GM18505 (cell line): ENCODE data around the gene RELN.

ENCODE experiments used
- ATAC-seq: cut with Tn5 transposase; IDR thresholded peaks from one replicate; pipeline ENCODE4 v1.9.1; 2021; ENCODE audit not compliant: unreplicated experiment
- POLR2A ChIP-seq: IDR thresholded peaks from 4 replicates; pipeline ENCODE4 v1.6.1; 2011; ENCODE audit warnings: borderline replicate concordance; ENCODE audit not compliant: insufficient read depth, insufficient read length; ENCODE audit errors: extremely low read depth

RELN gene

GRCh38 chr7:103983201-103983977 is 6.1 kb downstream of the RELN start:
- ATAC-seq, result no peak

GRCh38 chr7:103981003-103981423 is 8.4 kb downstream of the RELN start:
- no peak for ATAC-seq
- no peak for TF ChIP-seq POLR2A

More at GRCh38 chr7:103983201-103983977, 6.1 kb downstream of the RELN start:
- TF ChIP-seq POLR2A, result no peak

DNA sequence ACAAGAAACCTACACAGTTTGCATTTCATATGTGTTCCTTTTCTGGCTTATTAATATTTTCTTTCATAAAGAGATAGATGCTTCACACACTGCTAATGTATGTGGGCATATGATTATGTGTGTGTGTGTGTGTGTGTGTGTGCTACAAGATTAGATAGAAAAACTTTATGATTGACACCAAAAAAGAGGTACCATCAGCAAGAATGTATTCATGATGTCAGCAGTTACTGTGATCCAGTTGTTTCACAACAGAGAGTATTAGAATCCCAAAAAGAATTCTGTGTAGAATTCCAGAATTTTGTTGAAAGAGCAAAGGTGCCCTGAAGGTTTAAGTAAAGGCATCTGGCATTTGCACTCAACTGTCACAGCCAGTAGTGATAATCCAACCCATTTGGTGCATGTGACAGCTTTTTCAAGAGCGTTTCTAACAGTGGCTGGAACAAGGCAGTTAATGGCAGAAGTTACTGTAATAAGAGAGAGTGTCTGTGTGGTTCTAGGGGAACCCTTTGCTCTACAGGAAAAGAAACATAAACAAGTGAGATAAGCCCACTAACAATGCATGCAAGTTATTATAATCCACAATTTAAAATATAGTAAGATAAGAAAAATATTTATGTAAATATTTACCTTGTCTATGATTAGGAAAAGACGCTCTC is 16.6 kb downstream of the RELN start:
- no peak for ATAC-seq

GRCh38 chr7:103967401-103967800 is 22.1 kb downstream of the RELN start:
- no peak for ATAC-seq
- no peak for TF ChIP-seq POLR2A

More for the DNA sequence above, 16.6 kb downstream of the RELN start:
- no peak for TF ChIP-seq POLR2A

GRCh38 chr7:103966593-103967277 is 22.7 kb downstream of the RELN start:
- TF ChIP-seq POLR2A, result no peak
- ATAC-seq, result no peak

DNA sequence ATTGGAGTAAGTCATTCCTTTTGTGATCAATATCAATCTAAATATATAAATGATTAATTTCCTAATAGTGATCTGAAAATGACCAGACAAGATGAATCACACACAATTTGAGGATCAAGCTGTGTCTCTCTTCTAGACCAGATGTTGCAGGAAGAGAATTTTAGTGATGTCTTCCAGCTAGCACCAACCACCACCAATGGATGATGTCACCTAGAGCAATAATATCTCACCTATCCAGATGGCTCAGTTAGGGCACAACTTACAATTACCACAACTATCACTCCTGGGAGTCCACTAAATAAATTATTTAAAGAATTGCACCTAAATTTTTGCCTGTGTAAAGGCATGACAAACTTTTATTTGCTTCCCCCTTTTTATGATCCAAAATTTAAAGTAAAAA is 25.2 kb downstream of the RELN start:
- no peak for TF ChIP-seq POLR2A
- ATAC-seq, result no peak

GRCh38 chr7:103962070-103962469 is 27.4 kb downstream of the RELN start:
- no peak for ATAC-seq
- no peak for TF ChIP-seq POLR2A

DNA sequence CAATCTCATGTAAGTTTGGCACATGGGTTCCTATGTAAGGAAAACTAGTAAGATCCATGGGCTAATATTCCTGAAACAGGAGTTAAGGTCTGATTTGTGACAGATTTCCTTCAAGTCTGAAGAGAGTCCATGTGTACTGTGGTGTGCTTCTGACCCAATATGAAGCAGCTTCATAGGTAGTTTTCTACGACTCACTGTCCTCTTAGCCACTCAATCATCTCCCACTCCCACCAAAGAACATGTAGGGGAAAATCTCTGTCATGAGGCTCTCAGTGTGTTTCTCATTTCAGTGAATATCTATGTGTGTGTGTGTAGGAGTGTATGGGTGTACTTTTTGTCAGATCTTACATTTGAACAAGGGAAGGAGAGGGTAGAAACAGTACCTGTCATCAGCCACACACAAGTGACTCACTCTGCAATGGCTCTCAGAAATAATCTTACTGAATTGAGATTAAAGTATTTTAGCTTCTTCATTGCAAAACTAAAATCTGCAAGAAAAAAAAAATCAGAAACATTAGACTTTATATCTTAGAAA is 31.1 kb downstream of the RELN start:
- no peak for ATAC-seq
- no peak for TF ChIP-seq POLR2A

DNA sequence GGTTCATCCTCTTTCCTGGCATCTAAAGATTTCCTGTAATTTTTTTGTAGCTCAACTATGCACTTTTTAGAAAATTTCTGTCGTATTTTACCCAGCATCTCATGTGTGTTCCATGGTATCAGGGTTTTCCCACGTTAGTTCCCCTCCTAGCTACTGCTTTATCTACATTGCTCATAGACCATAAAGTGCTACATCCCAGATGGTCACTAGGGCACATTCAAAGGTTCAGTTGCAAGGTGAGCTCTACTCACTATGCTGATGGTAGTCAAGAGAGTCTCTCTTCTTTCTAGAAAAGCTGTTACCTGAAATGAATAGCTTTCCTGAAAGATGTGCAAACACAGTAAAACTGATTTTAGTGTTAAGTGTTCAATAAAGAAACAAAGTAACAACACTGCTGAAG is 33.5 kb downstream of the RELN start:
- no peak for TF ChIP-seq POLR2A
- ATAC-seq, result no peak

GRCh38 chr7:103952408-103952807 is 37.0 kb downstream of the RELN start:
- no peak for TF ChIP-seq POLR2A
- no peak for ATAC-seq

GRCh38 chr7:103951311-103951710 is 38.1 kb downstream of the RELN start:
- no peak for ATAC-seq
- TF ChIP-seq POLR2A, result no peak

- no peak for ATAC-seq
- no peak for TF ChIP-seq POLR2A
Observed at GRCh38 chr7:103949374-103949773, 40.1 kb downstream of the RELN start.

GRCh38 chr7:103947026-103947655 is 42.3 kb downstream of the RELN start:
- no peak for TF ChIP-seq POLR2A
- no peak for ATAC-seq
